ENCODE measurements around the gene JAG1. TPM values are rescaled to one million over a fixed set of nuclear protein-coding genes. Genes with fewer than 3 reads are reported as not detected.

Gene JAG1
- 10 to 100 TPM; 24.7 to 30.6 TPM for total RNA-seq
- polyA plus RNA-seq (ENCODE audit: insufficient read depth, low read depth, low replicate concordance) = 17.4 TPM
- long read RNA-seq, donor 1, full-length matches to known transcripts = 10 of 10 reads
- long read RNA-seq, donor 1, partial matches to known transcripts = 0 of 10 reads
- long read RNA-seq, donor 1, other reads (novel, unspliced or antisense) = 0 of 10 reads
- long read RNA-seq, donor 2, full-length matches to known transcripts = 2 of 2 reads
- long read RNA-seq, donor 2, partial matches to known transcripts = 0 of 2 reads
- long read RNA-seq, donor 2, other reads (novel, unspliced or antisense) = 0 of 2 reads

GRCh38 chr20:10673842-10674683, at the start of gene JAG1:
TSS of gene JAG1 (minus strand) at chr20:10673999. CDS start at chr20:10673530, 469 bp downstream.
- Histone ChIP-seq H3K27ac (peak within 1 kb of the TSS; percentile 94 to 98), H3K36me3 (ENCODE audit: low read depth, missing control alignments) (no peaks in the 10 kb centered on the region), H3K4me1 (peaks cover 5% of the 10 kb centered on the region), H3K9me3 (no peaks in the 10 kb centered on the region), H3K27me3 (no peaks in the 10 kb centered on the region), H3K4me3 (peak within 1 kb of the TSS; percentile 86 to 89)
- DNase-seq = peak; percentile 97
- WGBS, 2 donors = 1% methylated on average over 34 to 37 of the region's 84 CpGs
- TF ChIP-seq POLR2A (IDR thresholded peaks at IDR 0.05) (peak; percentile 53), CTCF (IDR thresholded peaks at IDR 0.05) (no peak)
- intact Hi-C loops (cut with DNase I; ENCODE audit: low total_unique reads) = no loop called here

- Histone ChIP-seq H3K27me3 (no peaks in the 10 kb centered on the region), H3K4me3 (no peak overlapping the region), H3K27ac (peak overlapping the region; percentile 19 to 48), H3K4me1 (peaks cover 3% of the 10 kb centered on the region), H3K36me3 (ENCODE audit: low read depth, missing control alignments) (no peaks in the 10 kb centered on the region), H3K9me3 (no peaks in the 10 kb centered on the region)
- WGBS, 2 donors = 66 to 74% methylated on average over 3 of the region's 3 CpGs
- intact Hi-C loops (cut with DNase I; ENCODE audit: low total_unique reads) = no loop called here
- DNase-seq = no peak
- no peak for TF ChIP-seq CTCF (IDR thresholded peaks at IDR 0.05)
- TF ChIP-seq POLR2A (IDR thresholded peaks at IDR 0.05) = no peak
Measured at GRCh38 chr20:10721976-10722375, 48.2 kb upstream of the JAG1 start.

GRCh38 chr20:10721137-10721896, 47.5 kb upstream of the JAG1 start:
- H3K4me1 ChIP-seq = peaks cover 3% of the 10 kb centered on the region
- WGBS, 2 donors = 63 to 67% methylated on average over 9 of the region's 9 CpGs
- H3K4me3 ChIP-seq = no peak overlapping the region
- H3K9me3 ChIP-seq = no peaks in the 10 kb centered on the region
- TF ChIP-seq POLR2A (IDR thresholded peaks at IDR 0.05) (no peak), CTCF (IDR thresholded peaks at IDR 0.05) (no peak)
- H3K27ac ChIP-seq = peak overlapping the region in 1 of 2 donors; percentile 48
- no peaks in the 10 kb centered on the region for H3K36me3 ChIP-seq (ENCODE audit: low read depth, missing control alignments)
- intact Hi-C loops (cut with DNase I; ENCODE audit: low total_unique reads) = no loop called here
- H3K27me3 ChIP-seq = no peaks in the 10 kb centered on the region
- DNase-seq = no peak

- Histone ChIP-seq H3K9me3 (no peaks in the 10 kb centered on the region), H3K27me3 (no peaks in the 10 kb centered on the region), H3K4me3 (no peak overlapping the region), H3K36me3 (ENCODE audit: low read depth, missing control alignments) (no peaks in the 10 kb centered on the region), H3K27ac (peak overlapping the region in 1 of 2 donors; percentile 48), H3K4me1 (peaks cover 3% of the 10 kb centered on the region)
- no peak for DNase-seq
- intact Hi-C loops (cut with DNase I; ENCODE audit: low total_unique reads) = no loop called here
- WGBS, 2 donors = 41 to 60% methylated on average over 2 of the region's 2 CpGs
- TF ChIP-seq CTCF (IDR thresholded peaks at IDR 0.05) (no peak), POLR2A (IDR thresholded peaks at IDR 0.05) (no peak)
Measured at GRCh38 chr20:10720565-10720964, 46.8 kb upstream of the JAG1 start.

Data from testis (tissue), 5 donors.